GM12878 (cell line): Measurements from ENCODE around the gene TRIM25. TPM values are rescaled to one million over a fixed set of nuclear protein-coding genes. Genes with fewer than 3 reads are reported as not detected.

Experiments used
- ATAC-seq: fragments of 200-7000 bp; cut with Tn5 transposase; 3 replicates; pipeline ENCODE4 v1.9.1; 2020; ENCODE audit warnings: mild to moderate bottlenecking, moderate library complexity
- BruUV-seq: library from RNA; stranded (reverse); fragments of 400-500 nt; replicated peaks from 2 replicates; lab custom pipeline; 2021; lab: Mats Ljungman, UMichigan
- CTCF ChIA-PET: fragments of 300-600 bp; sonication (Branson Sonifier 250); formaldehyde crosslinking; extraction: SDS; loops from one replicate; lab custom pipeline; 2021; ENCODE audit warnings: inconsistent platforms; lab: Yijun Ruan, JAX
- POLR2A ChIA-PET: fragments of 350-600 bp; formaldehyde crosslinking; extraction: SDS; loops from one replicate; lab custom pipeline; 2021; ENCODE audit warnings: inconsistent platforms; lab: Charles Lee
- RAD21 ChIA-PET: fragments of 300-600 bp; sonication (Branson Sonifier 250); formaldehyde crosslinking; loops from one replicate; lab custom pipeline; 2023; ENCODE audit warnings: antibody characterized with exemption; ENCODE audit not compliant: unreplicated experiment; lab: Charles Lee
- SMC1A ChIA-PET: fragments of 300-600 bp; sonication (Branson Sonifier 250); formaldehyde crosslinking; loops from one replicate; lab custom pipeline; 2023; ENCODE audit not compliant: unreplicated experiment, uncharacterized antibody; lab: Charles Lee
- DNase-seq: peaks from one replicate; pipeline ENCODE4 v3.0.0-alpha.2; 2011; ENCODE audit warnings: low read depth, low spot score
- FAIRE-seq: peaks from 3 replicates; lab custom pipeline; 2011; peaks lifted over from hg19 to GRCh38; lab: Jason Lieb, UNC
- H2AFZ ChIP-seq: 2 replicates; pipeline ENCODE4 v1.6.0; 2011; ENCODE audit warnings: low read depth, low read length, control low read depth; ENCODE audit not compliant: control insufficient read depth
- H3K27ac ChIP-seq: 2 replicates; pipeline ENCODE4 v1.5.1; 2011; ENCODE audit warnings: control low read depth; ENCODE audit not compliant: control insufficient read depth, insufficient read depth
- H3K27me3 ChIP-seq, 2 experiments: replicated peaks in 1 of 2; 2 replicates each; pipeline versions ENCODE4 v1.6.0 to v1.6.1; 2011; ENCODE audit warnings: low read length in 1 of 2; ENCODE audit not compliant: control insufficient read depth in 2 of 2, insufficient read depth in 2 of 2
- H3K36me3 ChIP-seq, 2 experiments: 2 replicates each; pipeline ENCODE4 v1.5.1; 2011; ENCODE audit warnings: low read length in 1 of 2; ENCODE audit not compliant: control insufficient read depth in 2 of 2, insufficient read depth in 2 of 2
- H3K4me1 ChIP-seq: 2 replicates; pipeline ENCODE4 v1.6.1; 2011; ENCODE audit warnings: mild to moderate bottlenecking, low read length, moderate library complexity, mixed read lengths; ENCODE audit not compliant: control insufficient read depth, insufficient read depth
- H3K4me2 ChIP-seq: 2 replicates; pipeline ENCODE4 v1.6.0; 2011; ENCODE audit warnings: control low read depth; ENCODE audit not compliant: control insufficient read depth, insufficient read depth
- H3K4me3 ChIP-seq: fragments of 200-600 bp; sonication (generic); 2 replicates; pipeline ENCODE4 v1.5.1; 2016
- H3K79me2 ChIP-seq: 2 replicates; pipeline ENCODE4 v1.6.0; 2011; ENCODE audit warnings: low read length; ENCODE audit not compliant: control insufficient read depth, insufficient read depth
- H3K9ac ChIP-seq: 2 replicates; pipeline ENCODE4 v1.8.0; 2011; ENCODE audit warnings: low read length, control low read depth, mixed read lengths; ENCODE audit not compliant: control insufficient read depth, insufficient read depth
- H3K9me3 ChIP-seq: replicated peaks from 3 replicates; pipeline ENCODE4 v1.5.1; 2011; ENCODE audit warnings: mild to moderate bottlenecking, low read length; ENCODE audit not compliant: control insufficient read depth, insufficient read depth
- H4K20me1 ChIP-seq: 2 replicates; pipeline ENCODE4 v1.6.0; 2011; ENCODE audit not compliant: control insufficient read depth, insufficient read depth
- ATF2 ChIP-seq: IDR thresholded peaks from 2 replicates; pipeline ENCODE4 v1.6.1; 2012; ENCODE audit warnings: low read length, inconsistent platforms
- CBX3 ChIP-seq: fragments of 200-600 bp; sonication (generic); IDR thresholded peaks from 2 replicates; pipeline ENCODE4 v1.6.1; 2016; ENCODE audit warnings: low read depth, borderline replicate concordance
- CHD2 ChIP-seq: IDR thresholded peaks from 2 replicates; pipeline ENCODE4 v1.6.1; 2011; ENCODE audit warnings: low read depth, low read length, improper control_type of control experiment, borderline replicate concordance
- CHD4 ChIP-seq: fragments of 200-600 bp; sonication (generic); IDR thresholded peaks from 2 replicates; pipeline ENCODE4 v1.6.1; 2016; ENCODE audit warnings: mild to moderate bottlenecking
- HSF1 ChIP-seq: fragments of 150-350 bp; IDR thresholded peaks from 2 replicates; pipeline ENCODE4 v1.6.1; 2014; ENCODE audit warnings: mild to moderate bottlenecking, low read depth, low read length
- MYC ChIP-seq: IDR thresholded peaks from 2 replicates; pipeline ENCODE4 v1.6.1; 2011; ENCODE audit warnings: mild to moderate bottlenecking, low read length, moderate library complexity, inconsistent platforms; ENCODE audit not compliant: insufficient read depth, insufficient replicate concordance, insufficient read length, severe bottlenecking
- NR2C2 ChIP-seq: IDR thresholded peaks from 2 replicates; pipeline ENCODE4 v1.6.1; 2011; ENCODE audit warnings: borderline replicate concordance, low read depth; ENCODE audit not compliant: control insufficient read depth, insufficient read length
- PBX3 ChIP-seq: IDR thresholded peaks from 2 replicates; pipeline ENCODE4 v1.6.1; 2011; ENCODE audit warnings: mild to moderate bottlenecking, low read depth, low read length, moderate library complexity; ENCODE audit not compliant: insufficient replicate concordance
- POLR2A ChIP-seq: IDR thresholded peaks from 2 replicates; pipeline ENCODE4 v1.6.1; 2011; ENCODE audit warnings: low read depth, mild to moderate bottlenecking, low read length
- PRDM15 ChIP-seq: fragments of 450-650 bp; formaldehyde crosslinking; IDR thresholded peaks from 2 replicates; pipeline ENCODE4 v1.4.0; 2020; ENCODE audit warnings: mild to moderate bottlenecking, moderate library complexity
- SMARCA5 ChIP-seq: fragments of 450-650 bp; IDR thresholded peaks from 2 replicates; pipeline ENCODE4 v1.6.1; 2017; ENCODE audit warnings: mild to moderate bottlenecking
- TCF12 ChIP-seq: IDR thresholded peaks from 2 replicates; pipeline ENCODE4 v1.6.1; 2011; ENCODE audit warnings: low read depth, mild to moderate bottlenecking, low read length
- ZNF384 ChIP-seq: IDR thresholded peaks from 2 replicates; pipeline ENCODE4 v1.6.1; 2012; ENCODE audit warnings: low read depth, mild to moderate bottlenecking, low read length, improper control_type of control experiment, borderline replicate concordance
- WGBS: methylation state at CpG from one replicate; pipeline ENCODE4 v1.1.6; 2016; ENCODE audit warnings: low lambda C conversion rate; ENCODE audit not compliant: insufficient replicate concordance, insufficient coverage; ENCODE audit errors: missing lambda C conversion rate; 5-methylcytosine and 5-hydroxymethylcytosine counted together
- in situ Hi-C: fragments of 300-500 bp; cut with MboI; formaldehyde crosslinking; loops from 9 replicates; pipeline ENCODE4 v1.14.3; 2018; ENCODE audit warnings: mixed read lengths
- intact Hi-C: fragments of 100-400 bp; cut with micrococcal nuclease; formaldehyde crosslinking; loops from one replicate; pipeline ENCODE4 v1.14.2; 2022; ENCODE audit not compliant: unreplicated experiment
- polyA plus RNA-seq, 11 experiments: library from polyadenylated mRNA; depleted of rRNA in 4 of 11; unstranded in 6 of 11; stranded (reverse) in 5 of 11; fragments of >200 nt; fragmentation: Nextera tagmentation in 4 of 11; fragmentation: Illumina TruSeq in 1 of 11; extraction: Ambion mirVana in 4 of 11; extraction: Trizol in 1 of 11; gene quantifications; 1 replicate in 1 of 11; 2 replicates in 10 of 11; pipeline versions ENCODE4 v1.2.1 to v1.2.3, GENCODE V29; 2011 to 2016; ENCODE audit warnings: inconsistent platforms in 2 of 11, missing spikeins in 2 of 11, low read depth in 1 of 11
- total RNA-seq, 4 experiments: library from RNA; depleted of rRNA in 3 of 4; stranded (reverse); fragments of >200 nt in 3 of 4; fragmentation: Illumina TruSeq in 1 of 4; extraction: Trizol in 1 of 4; gene quantifications; 2 replicates each; pipeline versions ENCODE4 v1.2.1 to v1.2.3, GENCODE V29; 2013 to 2021

Gene TRIM25
- total and polyA plus RNA-seq, 10 of the 15 experiments (the other 5 are each of a cell fraction or from before 2014, with no cell fraction given), result 10.5 to 123 (median 51.3) TPM

GRCh38 chr17:56892333-56892732 is 21.5 kb downstream of the TRIM25 start (continued):
- TF ChIP-seq CBX3, result no peak
- no peak for TF ChIP-seq ZNF384
- no peak for TF ChIP-seq ATF2
- TF ChIP-seq MYC, result no peak
- TF ChIP-seq HSF1, result no peak
- TF ChIP-seq TCF12, result no peak
- TF ChIP-seq CHD4, result no peak
- no peak for TF ChIP-seq NR2C2
- no peak for TF ChIP-seq PBX3

- SMC1A ChIA-PET, result interaction anchor here (1.0 to 1.3 kb wide), 2 partner anchors 9 to 14 kb away, joined by 3 read pairs; no protein-coding TSS in a partner anchor
- Histone ChIP-seq H3K9me3 (peaks cover 22% of the 10 kb centered on the region; the same call in 2 of the 3 replicates), H2AFZ (no peak overlapping the region), H3K9ac (no peak overlapping the region), H3K4me3 (no peak overlapping the region), H3K27me3 (no peaks in the 10 kb centered on the region), H3K4me2 (no peak overlapping the region), H4K20me1 (no peaks in the 10 kb centered on the region; the same call in 1 of the 2 replicates), H3K36me3 (peaks cover 49 to 68% of the 10 kb centered on the region in 2 experiments), H3K79me2 (no peaks in the 10 kb centered on the region; the same call in 1 of the 2 replicates), H3K4me1 (peaks cover 6% of the 10 kb centered on the region), H3K27ac (no peak overlapping the region)
- no TSS peak for BruUV-seq
- CTCF ChIA-PET, result no interaction called here
- POLR2A ChIA-PET, result no interaction called here
- ATAC-seq, result no peak
- DNase-seq, result no peak
- no peak for FAIRE-seq
- RAD21 ChIA-PET, result no interaction called here
- in situ Hi-C loops (no loop called here), intact Hi-C loops (no loop called here)
- WGBS, result over 99% methylated on average over 16 of the region's 16 CpGs
- TF ChIP-seq PRDM15 (CRISPR knock-in tag) (no peak), POLR2A (0 out of 2 replicates have a peak, but pooled peaks have one; percentile 38), CHD2 (no peak), SMARCA5 (no peak)
Observed at GRCh38 chr17:56891751-56892150, 22.1 kb downstream of the TRIM25 start.
